Jurkat, Clone E6-1 (cell line): ENCODE results near the gene TTC9.

ENCODE experiments used
- DNase-seq: peaks from one replicate; pipeline ENCODE4 v3.0.0-alpha.2; 2011; ENCODE audit warnings: low read depth, low spot score
- H3K4me3 ChIP-seq: 2 replicates; pipeline ENCODE4 v1.5.1; 2011; ENCODE audit warnings: mild to moderate bottlenecking, low read length, control low read depth, moderate library complexity

Gene TTC9

DNA sequence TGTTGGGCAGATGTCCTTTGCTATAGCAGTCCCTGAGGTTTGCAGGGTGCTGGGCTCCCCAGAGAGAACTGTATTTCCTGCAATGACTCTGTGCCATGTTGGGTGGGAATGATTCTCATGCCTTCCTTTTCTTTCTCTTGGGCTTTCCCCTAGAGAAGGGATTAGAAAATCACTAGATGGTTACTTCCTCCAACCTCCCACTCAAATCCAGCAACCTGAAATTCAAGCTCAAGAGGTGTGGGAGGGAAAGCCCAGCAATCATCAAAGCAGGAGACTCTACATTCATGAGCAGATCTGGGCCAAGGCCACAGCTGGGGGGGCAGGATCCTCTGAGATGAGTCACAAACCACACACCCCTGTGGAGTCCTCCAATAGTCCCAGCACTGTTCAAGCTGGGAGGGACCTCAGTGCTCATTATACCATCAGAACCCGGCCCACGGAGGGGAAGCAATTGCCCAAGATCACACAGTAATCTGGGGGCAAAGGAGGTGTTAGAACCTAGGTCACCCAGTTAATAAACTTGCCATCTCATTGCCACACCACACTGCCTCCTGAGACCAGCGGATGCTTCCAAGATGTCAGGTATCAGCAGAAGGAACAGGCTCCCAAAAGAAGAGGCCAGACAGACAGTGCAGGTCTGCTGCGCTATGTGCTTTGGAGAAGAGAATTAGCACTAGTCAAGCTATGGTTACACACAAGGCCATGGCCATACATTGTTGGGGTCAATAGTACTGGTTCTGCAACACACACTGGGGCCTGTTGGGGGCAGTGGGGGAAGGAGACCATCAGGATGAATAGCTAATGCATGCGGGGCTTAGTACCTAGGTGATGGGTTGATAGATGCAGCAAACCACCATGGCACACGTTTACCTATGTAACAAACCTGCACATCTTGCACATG is 65.7 kb downstream of the TTC9 start:
- no peak overlapping the region for H3K4me3 ChIP-seq
- DNase-seq = no peak

- H3K4me3 ChIP-seq = no peak overlapping the region
- DNase-seq = no peak
These were observed 67.2 kb downstream of the TTC9 start for GRCh38 chr14:70708717-70709570.

DNA sequence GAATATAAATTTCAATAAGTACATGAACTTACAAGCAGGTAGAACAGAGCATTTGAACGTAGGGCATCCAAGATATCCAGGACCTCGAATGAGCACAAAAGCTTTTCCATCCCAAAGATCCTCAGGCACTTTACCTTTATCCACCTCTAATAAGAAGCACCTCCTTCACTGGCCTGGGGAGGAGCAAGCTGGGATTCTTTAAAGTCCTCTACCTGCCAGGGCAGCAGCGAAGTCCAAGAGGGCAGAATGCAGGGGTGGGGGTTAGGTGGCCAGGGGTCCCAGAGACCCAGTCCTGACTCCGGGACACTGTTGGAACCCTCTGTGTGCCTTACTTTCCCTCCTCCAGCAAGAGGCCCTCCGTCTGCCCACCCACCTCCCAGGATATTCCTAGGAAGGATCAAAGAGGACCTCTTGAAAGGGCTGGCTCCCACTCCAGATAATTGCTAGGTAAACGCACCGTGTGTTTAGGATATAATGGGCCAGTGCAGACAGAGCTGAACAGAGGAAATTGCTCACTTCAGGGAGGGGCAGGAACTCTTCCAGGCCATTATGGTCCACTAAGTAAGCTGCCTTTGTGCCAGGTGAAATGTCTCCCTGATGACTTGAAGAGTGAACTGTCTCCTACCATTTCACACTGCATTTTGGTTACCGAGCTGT is 68.1 kb downstream of the TTC9 start:
- no peak for DNase-seq
- H3K4me3 ChIP-seq = no peak overlapping the region

DNA sequence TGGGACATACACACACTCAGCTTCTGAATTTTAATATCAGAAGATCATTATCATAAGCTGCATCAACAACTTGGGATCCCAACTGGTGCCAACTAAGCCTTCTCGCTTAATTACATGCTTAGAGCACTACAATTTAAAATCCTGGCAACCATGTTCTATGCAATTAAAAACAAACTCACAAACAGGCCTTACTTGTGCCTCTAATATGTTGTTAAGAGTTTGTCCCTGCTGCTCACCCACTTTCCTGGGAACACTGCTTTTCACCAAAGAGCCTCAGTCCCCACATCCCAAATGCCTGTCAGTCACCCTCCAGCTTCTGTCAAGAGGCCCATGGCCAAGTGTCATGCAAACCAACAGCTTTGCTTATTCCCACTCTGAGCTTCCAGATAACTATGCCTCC is 69.7 kb downstream of the TTC9 start:
- DNase-seq = no peak
- no peak overlapping the region for H3K4me3 ChIP-seq

DNA sequence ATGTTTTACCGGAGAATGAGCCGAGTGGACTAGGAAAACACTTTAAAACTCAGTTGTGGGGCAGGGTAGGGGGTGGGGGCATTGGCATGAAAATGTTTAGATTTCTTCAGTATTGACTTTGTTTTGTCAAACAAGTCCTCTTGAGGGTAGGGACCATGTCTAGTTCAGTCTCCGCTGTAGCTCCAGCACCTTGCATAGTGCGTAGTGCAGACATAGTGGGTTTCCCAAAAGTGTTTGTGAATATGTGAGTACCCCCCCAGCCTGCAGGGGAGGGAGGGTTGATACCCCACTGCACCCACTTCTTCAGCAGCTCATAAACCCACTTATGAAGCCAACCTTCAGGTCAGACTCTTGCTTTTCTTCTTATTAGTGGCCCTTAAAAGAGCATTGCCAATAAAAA is 71.4 kb downstream of the TTC9 start:
- no peak for DNase-seq
- H3K4me3 ChIP-seq = no peak overlapping the region

DNA sequence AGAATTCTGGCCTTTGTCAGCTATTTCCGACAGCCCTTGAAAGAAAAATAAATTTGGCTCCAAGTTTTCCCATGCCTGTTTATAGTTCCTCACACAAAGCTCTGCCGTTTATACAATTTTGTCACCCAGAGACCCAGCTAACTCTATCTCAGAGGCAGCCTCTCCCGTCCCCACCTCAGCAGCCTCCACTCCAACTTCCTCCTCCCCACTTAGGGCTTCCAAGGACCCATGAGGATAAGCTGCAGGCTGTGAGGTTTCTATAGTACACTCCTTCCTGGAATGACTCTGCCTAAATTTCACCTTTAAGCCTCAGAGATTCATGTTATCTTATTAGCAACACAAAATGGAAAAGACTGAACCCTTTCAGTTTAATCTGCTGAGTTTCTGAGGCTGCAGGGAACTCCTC is 71.8 kb downstream of the TTC9 start:
- H3K4me3 ChIP-seq = no peak overlapping the region
- DNase-seq = no peak

GRCh38 chr14:70714055-70714550 is 72.4 kb downstream of the TTC9 start:
- peak; percentile 62 for DNase-seq
- no peak overlapping the region for H3K4me3 ChIP-seq

GRCh38 chr14:70716483-70716882 is 74.8 kb downstream of the TTC9 start:
- H3K4me3 ChIP-seq = no peak overlapping the region
- no peak for DNase-seq

DNA sequence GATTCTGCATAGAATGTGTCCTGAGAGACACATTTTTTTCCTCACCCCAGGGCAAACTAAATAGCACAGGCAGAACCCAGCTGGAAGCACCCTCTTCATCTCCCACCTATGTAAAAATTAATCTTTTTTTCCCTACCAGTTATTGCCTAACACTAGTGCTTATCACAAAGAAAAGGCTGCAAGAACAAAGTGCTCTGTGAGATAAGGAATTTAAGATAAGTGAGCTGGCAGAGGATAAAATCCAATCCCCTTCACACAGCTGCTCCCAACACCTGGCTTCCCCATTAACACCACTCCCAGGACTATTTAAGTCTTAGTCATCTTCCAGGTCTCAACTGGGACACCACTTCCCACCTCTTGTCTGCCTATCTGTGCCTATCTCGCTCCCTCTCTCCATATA is 75.2 kb downstream of the TTC9 start:
- no peak overlapping the region for H3K4me3 ChIP-seq
- DNase-seq = no peak

DNA sequence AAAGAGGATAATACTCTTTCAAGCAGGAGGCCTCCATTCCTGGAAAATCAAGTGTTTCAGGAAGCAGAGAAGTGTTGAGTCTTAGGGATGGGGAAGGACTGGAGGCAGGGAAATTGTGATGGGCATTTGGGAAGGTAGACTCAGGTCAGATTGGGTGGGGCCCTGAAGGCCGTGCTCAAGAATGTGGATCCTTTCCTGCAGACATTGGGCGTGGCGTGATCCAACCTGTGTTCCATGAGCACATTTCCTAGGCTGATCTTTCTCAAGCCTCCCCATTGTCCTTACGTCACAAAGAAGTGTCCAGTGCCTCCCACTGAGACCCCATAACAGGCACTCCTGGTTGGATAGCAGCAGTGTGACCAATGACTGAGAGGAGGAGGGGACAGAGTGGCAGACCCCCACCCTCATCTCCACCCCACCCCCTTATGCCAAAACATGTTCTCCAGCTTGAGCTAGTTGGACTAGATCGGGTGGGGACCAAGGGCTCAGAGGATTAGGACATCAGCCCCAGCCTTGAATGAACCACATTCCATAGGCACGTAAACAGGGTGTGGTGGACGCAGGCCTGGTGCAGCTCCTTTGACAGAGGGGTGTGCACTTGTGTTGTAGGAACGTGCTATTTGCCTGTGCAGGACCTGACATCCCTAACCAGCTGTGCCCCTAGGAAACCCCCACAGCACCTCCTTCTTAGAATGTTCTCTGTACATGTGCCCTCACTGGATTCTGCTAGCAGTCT is 76.8 kb downstream of the TTC9 start:
- H3K4me3 ChIP-seq = no peak overlapping the region
- DNase-seq = no peak

- DNase-seq = no peak
- H3K4me3 ChIP-seq = no peak overlapping the region
These were observed 79.8 kb downstream of the TTC9 start for GRCh38 chr14:70721542-70721941.

DNA sequence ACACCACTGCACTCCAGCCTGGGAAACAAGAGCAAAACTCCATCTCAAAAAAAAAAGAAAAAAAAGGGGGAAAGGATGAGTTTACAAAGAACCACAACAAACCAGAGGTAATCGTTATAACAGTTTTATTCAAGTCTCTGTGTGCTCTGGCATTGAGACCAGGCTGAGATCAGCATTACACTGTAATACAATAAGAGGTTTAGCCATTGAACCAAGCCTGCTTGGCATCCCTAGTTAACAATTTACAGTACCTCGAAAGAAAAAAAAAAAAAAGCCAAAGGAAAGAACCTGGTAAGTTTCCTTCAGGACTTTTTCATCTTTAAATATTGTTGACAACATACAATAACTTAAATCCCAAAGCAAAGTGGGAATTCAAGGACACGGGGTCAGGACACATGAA is 80.7 kb downstream of the TTC9 start:
- no peak for DNase-seq
- H3K4me3 ChIP-seq = no peak overlapping the region

DNA sequence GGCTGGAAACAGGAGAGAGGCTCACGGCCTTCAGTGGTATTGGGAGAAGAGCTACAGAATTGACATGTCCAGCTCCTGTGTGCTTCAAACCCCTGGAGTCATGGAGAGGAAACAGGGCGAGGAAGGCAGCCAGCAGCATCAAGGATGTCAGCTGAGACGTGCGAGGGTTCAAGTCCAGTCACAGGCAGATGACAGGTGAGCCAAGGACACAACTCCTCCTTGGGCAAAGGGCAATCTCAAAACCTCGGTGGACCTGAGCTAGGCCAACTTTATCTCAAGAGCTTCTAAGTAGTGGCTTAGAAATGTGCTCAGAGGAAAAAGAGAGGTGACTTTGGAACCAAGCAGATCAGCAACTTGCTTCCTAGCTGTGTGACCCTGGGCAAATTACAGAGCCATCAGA is 81.6 kb downstream of the TTC9 start:
- H3K4me3 ChIP-seq = no peak overlapping the region
- DNase-seq = no peak

- H3K4me3 ChIP-seq = no peak overlapping the region
- DNase-seq = no peak
These were observed 82.4 kb downstream of the TTC9 start for GRCh38 chr14:70724110-70724509.

- no peak overlapping the region for H3K4me3 ChIP-seq
- no peak for DNase-seq
These were observed 83.2 kb downstream of the TTC9 start for GRCh38 chr14:70724944-70725343.
